ENCODE data around the gene PELI1. TPM values are rescaled to one million over a fixed set of nuclear protein-coding genes. Genes with fewer than 3 reads are reported as not detected.
A peak's percentile ranks its signal among the peaks of the same experiment; 100 is the strongest.

The PELI1 gene
- polyA plus RNA-seq, 1 donor from 2014 or later: 34.9 TPM

DNA sequence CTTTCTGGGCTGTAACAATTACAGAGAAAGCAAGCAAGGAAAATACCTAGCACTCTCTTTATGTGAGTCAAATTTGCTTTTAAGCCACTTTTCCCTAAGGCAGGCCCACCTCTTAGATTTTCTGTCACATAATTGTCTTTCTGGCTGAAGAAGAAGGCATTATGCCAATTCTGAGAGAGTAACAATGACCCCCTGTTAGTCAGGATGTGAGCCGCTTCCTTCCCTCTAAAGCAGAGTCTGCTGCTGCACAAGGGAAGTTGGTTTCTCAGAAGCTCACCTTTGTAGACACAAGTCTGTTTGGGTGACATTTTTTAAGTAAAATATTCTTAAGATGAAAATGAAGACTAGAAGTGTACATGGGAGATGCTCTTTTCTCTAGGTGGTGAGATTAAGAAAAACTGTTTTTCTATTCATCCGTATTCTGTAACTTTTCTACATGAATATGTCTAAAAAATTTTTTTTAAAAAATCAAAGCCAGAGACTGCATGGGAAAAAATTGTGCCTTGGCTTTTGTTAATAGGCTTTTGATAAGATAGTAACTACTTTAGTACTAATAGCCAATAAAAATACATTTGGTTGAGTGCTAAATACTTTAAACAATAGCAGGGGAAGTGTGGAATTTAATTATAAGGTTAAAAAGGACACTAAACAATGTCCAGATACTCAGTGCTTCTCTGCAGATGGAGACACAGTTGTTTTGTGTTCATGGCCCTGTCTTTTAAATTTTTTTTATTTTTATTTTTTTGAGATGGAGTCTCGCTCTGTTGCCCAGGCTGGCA is 91.6 kb downstream of the PELI1 start:
- no peak overlapping the region for H3K27ac ChIP-seq (ENCODE audit: low read length)
- TF ChIP-seq, protein P1, sequence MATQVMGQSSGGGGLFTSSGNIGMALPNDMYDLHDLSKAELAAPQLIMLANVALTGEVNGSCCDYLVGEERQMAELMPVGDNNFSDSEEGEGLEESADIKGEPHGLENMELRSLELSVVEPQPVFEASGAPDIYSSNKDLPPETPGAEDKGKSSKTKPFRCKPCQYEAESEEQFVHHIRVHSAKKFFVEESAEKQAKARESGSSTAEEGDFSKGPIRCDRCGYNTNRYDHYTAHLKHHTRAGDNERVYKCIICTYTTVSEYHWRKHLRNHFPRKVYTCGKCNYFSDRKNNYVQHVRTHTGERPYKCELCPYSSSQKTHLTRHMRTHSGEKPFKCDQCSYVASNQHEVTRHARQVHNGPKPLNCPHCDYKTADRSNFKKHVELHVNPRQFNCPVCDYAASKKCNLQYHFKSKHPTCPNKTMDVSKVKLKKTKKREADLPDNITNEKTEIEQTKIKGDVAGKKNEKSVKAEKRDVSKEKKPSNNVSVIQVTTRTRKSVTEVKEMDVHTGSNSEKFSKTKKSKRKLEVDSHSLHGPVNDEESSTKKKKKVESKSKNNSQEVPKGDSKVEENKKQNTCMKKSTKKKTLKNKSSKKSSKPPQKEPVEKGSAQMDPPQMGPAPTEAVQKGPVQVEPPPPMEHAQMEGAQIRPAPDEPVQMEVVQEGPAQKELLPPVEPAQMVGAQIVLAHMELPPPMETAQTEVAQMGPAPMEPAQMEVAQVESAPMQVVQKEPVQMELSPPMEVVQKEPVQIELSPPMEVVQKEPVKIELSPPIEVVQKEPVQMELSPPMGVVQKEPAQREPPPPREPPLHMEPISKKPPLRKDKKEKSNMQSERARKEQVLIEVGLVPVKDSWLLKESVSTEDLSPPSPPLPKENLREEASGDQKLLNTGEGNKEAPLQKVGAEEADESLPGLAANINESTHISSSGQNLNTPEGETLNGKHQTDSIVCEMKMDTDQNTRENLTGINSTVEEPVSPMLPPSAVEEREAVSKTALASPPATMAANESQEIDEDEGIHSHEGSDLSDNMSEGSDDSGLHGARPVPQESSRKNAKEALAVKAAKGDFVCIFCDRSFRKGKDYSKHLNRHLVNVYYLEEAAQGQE (IDR thresholded peaks at IDR 0.05; ENCODE audit: borderline replicate concordance): no peak
- no peak for TF ChIP-seq EZH2 (IDR thresholded peaks at IDR 0.05; ENCODE audit: borderline replicate concordance, insufficient read depth, low read length, poor library complexity, severe bottlenecking)
- no peak for TF ChIP-seq RAD21 (conservative IDR thresholded peaks at IDR 0.05)
- TF ChIP-seq, protein P2, sequence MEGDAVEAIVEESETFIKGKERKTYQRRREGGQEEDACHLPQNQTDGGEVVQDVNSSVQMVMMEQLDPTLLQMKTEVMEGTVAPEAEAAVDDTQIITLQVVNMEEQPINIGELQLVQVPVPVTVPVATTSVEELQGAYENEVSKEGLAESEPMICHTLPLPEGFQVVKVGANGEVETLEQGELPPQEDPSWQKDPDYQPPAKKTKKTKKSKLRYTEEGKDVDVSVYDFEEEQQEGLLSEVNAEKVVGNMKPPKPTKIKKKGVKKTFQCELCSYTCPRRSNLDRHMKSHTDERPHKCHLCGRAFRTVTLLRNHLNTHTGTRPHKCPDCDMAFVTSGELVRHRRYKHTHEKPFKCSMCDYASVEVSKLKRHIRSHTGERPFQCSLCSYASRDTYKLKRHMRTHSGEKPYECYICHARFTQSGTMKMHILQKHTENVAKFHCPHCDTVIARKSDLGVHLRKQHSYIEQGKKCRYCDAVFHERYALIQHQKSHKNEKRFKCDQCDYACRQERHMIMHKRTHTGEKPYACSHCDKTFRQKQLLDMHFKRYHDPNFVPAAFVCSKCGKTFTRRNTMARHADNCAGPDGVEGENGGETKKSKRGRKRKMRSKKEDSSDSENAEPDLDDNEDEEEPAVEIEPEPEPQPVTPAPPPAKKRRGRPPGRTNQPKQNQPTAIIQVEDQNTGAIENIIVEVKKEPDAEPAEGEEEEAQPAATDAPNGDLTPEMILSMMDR (IDR thresholded peaks at IDR 0.05; ENCODE audit: poor library complexity, severe bottlenecking): no peak
- TF ChIP-seq TAF1 (IDR thresholded peaks at IDR 0.05; ENCODE audit: low read depth): no peak
- no peak for TF ChIP-seq MXI1 (conservative IDR thresholded peaks at IDR 0.05; ENCODE audit: poor library complexity, severe bottlenecking)
- no peak for TF ChIP-seq EP300 (conservative IDR thresholded peaks at IDR 0.05; ENCODE audit: poor library complexity, severe bottlenecking)
- TF ChIP-seq POLR2AphosphoS5 (IDR thresholded peaks at IDR 0.05): no peak
- TF ChIP-seq SMC3 (conservative IDR thresholded peaks at IDR 0.05; ENCODE audit: poor library complexity): no peak
- H3K4me3 ChIP-seq (ENCODE audit: low read length): no peak overlapping the region
- H3K4me2 ChIP-seq (ENCODE audit: low read length): no peak overlapping the region
- no peaks in the 10 kb centered on the region for H3K79me2 ChIP-seq (replicated peaks; ENCODE audit: insufficient read depth, low read length)
- H3F3A ChIP-seq (ENCODE audit: insufficient read depth, low read length, poor library complexity, severe bottlenecking): no peaks in the 10 kb centered on the region
- H3K27me3 ChIP-seq (ENCODE audit: insufficient read depth, low read depth, low read length): no peaks in the 10 kb centered on the region
- no peaks in the 10 kb centered on the region for H3K9me3 ChIP-seq (ENCODE audit: low read length)
- H3K36me3 ChIP-seq (ENCODE audit: insufficient read depth, low read length): no peaks in the 10 kb centered on the region
- no peaks in the 10 kb centered on the region for H3K9me2 ChIP-seq (ENCODE audit: insufficient read depth, low read length)
- H4K20me1 ChIP-seq (ENCODE audit: insufficient read depth): no peaks in the 10 kb centered on the region
- H2AFZ ChIP-seq (ENCODE audit: low read depth, low read length): no peak overlapping the region
- H3K9ac ChIP-seq (ENCODE audit: low read length): no peak overlapping the region

DNA sequence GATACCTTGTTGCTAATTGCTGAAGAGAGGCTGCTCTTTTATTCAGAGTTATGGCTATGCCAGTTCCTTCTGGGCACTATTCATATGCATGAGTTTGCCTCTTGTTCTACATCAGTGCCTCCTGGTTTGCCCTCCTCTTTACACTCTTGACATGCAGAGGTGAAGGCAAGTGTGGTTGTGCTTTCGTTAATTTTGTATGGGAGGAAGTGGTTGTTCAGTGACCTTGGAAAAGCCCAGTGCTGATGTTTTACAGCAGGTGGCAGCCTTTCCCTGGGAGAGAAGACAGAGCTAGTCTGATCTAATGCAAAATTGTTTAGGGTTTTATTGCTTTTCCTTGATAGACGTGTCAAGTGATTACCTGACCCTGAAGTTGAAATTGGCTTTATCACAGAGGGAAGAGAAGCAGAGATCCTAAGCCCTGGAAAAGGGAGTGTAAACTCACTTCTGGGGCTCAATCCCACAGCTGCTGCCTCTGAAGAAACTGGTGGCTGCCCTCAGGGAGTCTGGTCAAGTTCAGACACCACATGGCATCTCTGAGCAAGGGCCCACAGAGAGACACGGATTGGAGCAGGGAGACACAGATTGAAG is 94.5 kb downstream of the PELI1 start:
- H3K9me2 ChIP-seq (ENCODE audit: insufficient read depth, low read length): no peaks in the 10 kb centered on the region
- no peak overlapping the region for H3K9ac ChIP-seq (ENCODE audit: low read length)
- H4K20me1 ChIP-seq (ENCODE audit: insufficient read depth): no peaks in the 10 kb centered on the region
- H3K27me3 ChIP-seq (ENCODE audit: insufficient read depth, low read depth, low read length): no peaks in the 10 kb centered on the region
- no peak overlapping the region for H3K4me2 ChIP-seq (ENCODE audit: low read length)
- no peaks in the 10 kb centered on the region for H3K79me2 ChIP-seq (replicated peaks; ENCODE audit: insufficient read depth, low read length)
- no peak overlapping the region for H3K27ac ChIP-seq (ENCODE audit: low read length)
- no peak overlapping the region for H2AFZ ChIP-seq (ENCODE audit: low read depth, low read length)
- H3K36me3 ChIP-seq (ENCODE audit: insufficient read depth, low read length): no peaks in the 10 kb centered on the region
- H3F3A ChIP-seq (ENCODE audit: insufficient read depth, low read length, poor library complexity, severe bottlenecking): no peaks in the 10 kb centered on the region
- H3K4me3 ChIP-seq (ENCODE audit: low read length): no peak overlapping the region
- no peaks in the 10 kb centered on the region for H3K9me3 ChIP-seq (ENCODE audit: low read length)
- no peak for TF ChIP-seq EZH2 (IDR thresholded peaks at IDR 0.05; ENCODE audit: borderline replicate concordance, insufficient read depth, low read length, poor library complexity, severe bottlenecking)
- no peak for TF ChIP-seq POLR2AphosphoS5 (IDR thresholded peaks at IDR 0.05)
- TF ChIP-seq, protein P1 (IDR thresholded peaks at IDR 0.05; ENCODE audit: borderline replicate concordance): no peak
- TF ChIP-seq EP300 (conservative IDR thresholded peaks at IDR 0.05; ENCODE audit: poor library complexity, severe bottlenecking): no peak
- no peak for TF ChIP-seq MXI1 (conservative IDR thresholded peaks at IDR 0.05; ENCODE audit: poor library complexity, severe bottlenecking)
- peak; percentile 91 for TF ChIP-seq RAD21 (conservative IDR thresholded peaks at IDR 0.05)
- peak; percentile 86 for TF ChIP-seq SMC3 (conservative IDR thresholded peaks at IDR 0.05; ENCODE audit: poor library complexity)
- TF ChIP-seq, protein P2 (IDR thresholded peaks at IDR 0.05; ENCODE audit: poor library complexity, severe bottlenecking): peak; percentile 89
- no peak for TF ChIP-seq TAF1 (IDR thresholded peaks at IDR 0.05; ENCODE audit: low read depth)

All from neural cell (in vitro differentiated cells).